ENCODE results near the gene CLDN2.

- TF ChIP-seq CTCF (conservative IDR thresholded peaks at IDR 0.05), result no peak
- TF ChIP-seq EZH2 (IDR thresholded peaks at IDR 0.05; ENCODE audit: low read depth), result no peak
Measured at GRCh38 chrX:106891762-106892460, 28.3 kb upstream of the CLDN2 start.
